Nephron progenitor cell (in vitro differentiated cells): ENCODE measurements around the gene RSRC1.
"Not testable (repeated sequence)": the region's sequence is repeated elsewhere in the genome, so short reads cannot be mapped to it uniquely, and the experiment has no call there.

ENCODE experiments used
- DNase-seq: peaks from one replicate; pipeline ENCODE4 v3.0.0; 2021
- H3K27ac Mint-ChIP-seq: 2 replicates; pipeline ENCODE4 v1.8.0; 2021; ENCODE audit warnings: mild to moderate bottlenecking, moderate library complexity, mixed read lengths
- H3K27me3 Mint-ChIP-seq: 2 replicates; pipeline ENCODE4 v1.8.0; 2021; ENCODE audit warnings: mild to moderate bottlenecking, low read depth, mixed read lengths; ENCODE audit not compliant: poor library complexity
- H3K36me3 Mint-ChIP-seq: 2 replicates; pipeline ENCODE4 v1.8.0; 2021; ENCODE audit warnings: low read depth, mixed read lengths
- H3K4me1 Mint-ChIP-seq: 2 replicates; pipeline ENCODE4 v1.8.0; 2021; ENCODE audit warnings: mixed read lengths
- H3K4me3 Mint-ChIP-seq: 2 replicates; pipeline ENCODE4 v1.8.0; 2021; ENCODE audit warnings: mild to moderate bottlenecking, moderate library complexity, mixed read lengths
- H3K9me3 Mint-ChIP-seq: 2 replicates; pipeline ENCODE4 v1.8.0; 2021; ENCODE audit warnings: mild to moderate bottlenecking, moderate library complexity, mixed read lengths
- TF ChIP-seq, protein P1 (sequence below): fragments of 200-600 bp; sonication (generic); IDR thresholded peaks from 2 replicates; pipeline ENCODE4 v1.5.0; 2021; ENCODE audit warnings: antibody characterized with exemption

Gene RSRC1

DNA sequence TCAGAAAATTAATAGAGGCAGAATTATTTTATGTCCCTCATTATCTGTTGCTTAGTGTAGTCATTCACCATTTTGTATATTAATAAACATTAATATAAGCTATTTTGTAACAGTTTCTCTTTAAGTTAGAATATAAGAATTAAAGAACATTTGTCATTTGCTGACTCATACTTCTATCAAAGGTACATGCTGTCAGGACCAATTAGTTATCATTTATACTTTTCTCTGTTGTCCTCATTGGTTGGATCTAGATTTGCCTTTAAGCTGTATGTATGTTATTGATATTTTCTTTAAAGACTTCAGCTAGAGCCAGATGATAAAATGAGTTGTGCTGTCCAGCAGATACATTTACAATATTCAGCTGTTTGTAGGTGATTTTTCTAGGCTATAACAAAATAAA is 292.7 kb downstream of the RSRC1 start:
- Mint-ChIP-seq H3K4me1 (no peaks in the 10 kb centered on the region), H3K4me3 (no peak overlapping the region), H3K27ac (no peak overlapping the region), H3K27me3 (no peaks in the 10 kb centered on the region), H3K9me3 (no peaks in the 10 kb centered on the region), H3K36me3 (no peaks in the 10 kb centered on the region)
- DNase-seq = no peak
- TF ChIP-seq, protein P1, sequence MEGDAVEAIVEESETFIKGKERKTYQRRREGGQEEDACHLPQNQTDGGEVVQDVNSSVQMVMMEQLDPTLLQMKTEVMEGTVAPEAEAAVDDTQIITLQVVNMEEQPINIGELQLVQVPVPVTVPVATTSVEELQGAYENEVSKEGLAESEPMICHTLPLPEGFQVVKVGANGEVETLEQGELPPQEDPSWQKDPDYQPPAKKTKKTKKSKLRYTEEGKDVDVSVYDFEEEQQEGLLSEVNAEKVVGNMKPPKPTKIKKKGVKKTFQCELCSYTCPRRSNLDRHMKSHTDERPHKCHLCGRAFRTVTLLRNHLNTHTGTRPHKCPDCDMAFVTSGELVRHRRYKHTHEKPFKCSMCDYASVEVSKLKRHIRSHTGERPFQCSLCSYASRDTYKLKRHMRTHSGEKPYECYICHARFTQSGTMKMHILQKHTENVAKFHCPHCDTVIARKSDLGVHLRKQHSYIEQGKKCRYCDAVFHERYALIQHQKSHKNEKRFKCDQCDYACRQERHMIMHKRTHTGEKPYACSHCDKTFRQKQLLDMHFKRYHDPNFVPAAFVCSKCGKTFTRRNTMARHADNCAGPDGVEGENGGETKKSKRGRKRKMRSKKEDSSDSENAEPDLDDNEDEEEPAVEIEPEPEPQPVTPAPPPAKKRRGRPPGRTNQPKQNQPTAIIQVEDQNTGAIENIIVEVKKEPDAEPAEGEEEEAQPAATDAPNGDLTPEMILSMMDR = no peak

DNA sequence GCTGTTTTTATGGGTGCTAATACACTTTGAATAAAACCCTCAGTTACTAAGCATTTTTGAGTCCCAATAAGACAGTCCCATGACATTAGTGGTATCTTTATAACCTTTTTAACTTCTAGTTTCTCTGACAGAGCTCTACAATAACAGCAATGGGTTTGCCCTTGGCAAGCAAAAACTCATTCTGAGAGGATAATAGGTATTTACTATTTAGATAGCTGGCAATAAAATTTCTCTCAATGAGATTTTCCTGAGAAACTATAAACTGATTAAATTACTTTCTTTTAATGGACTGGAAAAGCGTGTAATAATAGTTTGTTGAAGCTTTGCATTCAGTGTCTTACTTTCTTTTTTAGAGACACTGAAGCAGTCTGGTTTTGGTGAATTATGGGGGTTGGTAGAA is 293.1 kb downstream of the RSRC1 start:
- Mint-ChIP-seq H3K9me3 (no peaks in the 10 kb centered on the region), H3K36me3 (no peaks in the 10 kb centered on the region)

DNA sequence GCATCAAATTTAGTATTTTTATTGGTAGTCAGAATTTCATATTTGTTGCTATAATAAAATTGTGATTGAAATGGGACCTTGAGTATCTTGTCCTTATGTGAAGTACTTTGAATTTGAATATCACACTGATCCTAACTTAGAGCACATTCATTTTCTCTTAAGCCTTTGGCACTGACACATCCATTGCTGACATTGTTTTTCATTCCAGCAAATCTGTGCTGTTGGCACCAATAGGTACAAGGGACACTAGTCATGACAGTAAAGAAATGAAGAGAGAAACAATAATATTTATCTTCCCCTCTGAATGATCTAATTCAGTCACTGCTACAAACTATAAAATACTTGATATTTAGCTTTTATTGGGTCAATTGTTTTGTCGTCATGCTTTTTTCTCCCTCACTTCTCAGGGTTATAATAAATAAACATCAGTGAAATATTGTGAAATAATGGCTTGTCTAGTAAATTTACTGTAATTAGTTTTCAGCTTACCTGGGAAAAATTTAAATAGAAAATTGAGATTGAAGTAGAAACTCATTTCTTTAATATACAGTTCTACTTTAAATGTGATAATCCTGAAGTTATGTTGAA is 294.3 kb downstream of the RSRC1 start:
- Mint-ChIP-seq H3K27me3 (no peaks in the 10 kb centered on the region), H3K36me3 (no peaks in the 10 kb centered on the region), H3K4me3 (no peak overlapping the region), H3K27ac (no peak overlapping the region), H3K4me1 (no peaks in the 10 kb centered on the region), H3K9me3 (no peaks in the 10 kb centered on the region)
- TF ChIP-seq, protein P1 = no peak
- DNase-seq = no peak

More for the DNA sequence above, 293.1 kb downstream of the RSRC1 start:
- TF ChIP-seq, protein P1 = no peak
- Mint-ChIP-seq H3K4me1 (no peaks in the 10 kb centered on the region), H3K27ac (no peak overlapping the region), H3K4me3 (no peak overlapping the region), H3K27me3 (no peaks in the 10 kb centered on the region)
- DNase-seq = no peak

DNA sequence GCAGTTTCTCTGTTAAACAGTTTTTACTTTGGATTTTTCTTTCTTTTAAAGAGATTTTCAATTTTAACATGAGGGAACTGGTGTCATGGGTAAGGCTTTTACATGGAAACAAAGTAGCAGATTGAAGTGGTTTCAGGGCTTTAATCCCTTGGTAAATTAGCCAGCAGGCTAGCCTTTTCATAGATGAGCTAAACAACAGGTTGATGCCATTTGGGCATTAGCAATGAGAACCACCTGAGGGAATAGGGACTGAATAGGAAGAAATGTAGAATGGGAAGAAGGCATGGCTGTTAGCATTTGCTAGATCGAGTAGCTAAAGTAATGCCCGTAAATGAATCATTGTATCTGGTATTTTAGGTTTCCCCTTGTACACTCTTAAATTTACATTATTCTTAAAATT is 295.6 kb downstream of the RSRC1 start:
- TF ChIP-seq, protein P1 = no peak
- Mint-ChIP-seq H3K9me3 (no peaks in the 10 kb centered on the region), H3K27me3 (no peaks in the 10 kb centered on the region), H3K4me3 (no peak overlapping the region), H3K4me1 (no peaks in the 10 kb centered on the region), H3K36me3 (no peaks in the 10 kb centered on the region), H3K27ac (no peak overlapping the region)
- no peak for DNase-seq

DNA sequence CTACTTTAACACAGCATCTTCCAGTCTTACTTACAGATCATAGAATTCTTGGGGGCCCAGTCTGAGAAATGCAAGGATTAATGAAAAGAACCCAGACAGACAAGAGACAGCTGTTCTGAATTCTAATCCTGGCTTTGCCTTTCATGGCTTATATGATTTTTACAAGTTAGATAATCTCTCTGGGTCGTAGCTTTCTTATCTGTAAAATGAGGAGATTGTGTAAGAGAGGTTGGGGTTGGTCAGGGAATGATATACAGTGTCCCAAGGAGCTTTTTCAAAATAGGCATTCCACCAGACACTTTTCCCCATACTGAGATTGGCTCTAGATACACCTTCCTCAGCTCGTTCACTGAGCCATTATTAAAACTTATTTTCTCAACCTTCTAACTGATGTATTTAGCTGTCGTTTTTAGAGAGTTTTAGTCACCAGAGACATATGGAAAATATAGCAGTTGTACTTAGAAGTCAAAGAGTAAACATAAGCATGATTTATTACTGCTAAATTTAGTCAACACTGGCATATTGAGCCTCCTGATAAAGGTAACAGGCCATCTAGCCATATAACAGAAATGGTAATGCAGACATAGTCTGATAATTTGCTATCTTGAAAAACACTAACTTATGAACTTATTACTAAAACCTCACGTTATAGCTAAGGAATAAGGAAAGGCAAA is 298.1 kb downstream of the RSRC1 start:
- Mint-ChIP-seq H3K27ac (no peak overlapping the region), H3K36me3 (peaks cover 6% of the 10 kb centered on the region), H3K4me3 (no peak overlapping the region), H3K27me3 (no peaks in the 10 kb centered on the region), H3K9me3 (peaks cover 6% of the 10 kb centered on the region), H3K4me1 (no peaks in the 10 kb centered on the region)
- DNase-seq = no peak
- TF ChIP-seq, protein P1 = no peak

DNA sequence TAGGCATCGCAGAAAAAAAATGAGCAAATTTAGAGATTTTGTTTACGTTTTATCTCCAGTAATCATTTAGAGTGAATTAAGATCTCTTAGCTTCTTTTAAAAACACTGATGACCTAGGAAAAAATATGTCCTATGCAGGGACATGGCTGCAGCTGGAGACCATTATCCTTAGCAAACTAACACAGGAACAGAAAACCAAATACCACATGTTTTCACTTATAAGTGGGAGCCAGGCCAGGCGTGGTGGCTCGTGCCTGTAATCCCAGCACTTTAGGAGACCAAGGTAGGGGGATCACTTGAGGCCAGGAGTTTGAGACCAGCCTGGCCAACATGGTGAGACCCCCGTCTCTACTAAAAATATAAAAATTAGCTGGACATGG is 298.6 kb downstream of the RSRC1 start:
- H3K4me1 Mint-ChIP-seq, H3K27ac Mint-ChIP-seq, H3K27me3 Mint-ChIP-seq, H3K4me3 Mint-ChIP-seq, DNase-seq: not testable (repeated sequence)
- Mint-ChIP-seq H3K9me3 (peaks cover 11% of the 10 kb centered on the region), H3K36me3 (peaks cover 10% of the 10 kb centered on the region)
